Measurements from ENCODE around the gene C17orf114.

DNA sequence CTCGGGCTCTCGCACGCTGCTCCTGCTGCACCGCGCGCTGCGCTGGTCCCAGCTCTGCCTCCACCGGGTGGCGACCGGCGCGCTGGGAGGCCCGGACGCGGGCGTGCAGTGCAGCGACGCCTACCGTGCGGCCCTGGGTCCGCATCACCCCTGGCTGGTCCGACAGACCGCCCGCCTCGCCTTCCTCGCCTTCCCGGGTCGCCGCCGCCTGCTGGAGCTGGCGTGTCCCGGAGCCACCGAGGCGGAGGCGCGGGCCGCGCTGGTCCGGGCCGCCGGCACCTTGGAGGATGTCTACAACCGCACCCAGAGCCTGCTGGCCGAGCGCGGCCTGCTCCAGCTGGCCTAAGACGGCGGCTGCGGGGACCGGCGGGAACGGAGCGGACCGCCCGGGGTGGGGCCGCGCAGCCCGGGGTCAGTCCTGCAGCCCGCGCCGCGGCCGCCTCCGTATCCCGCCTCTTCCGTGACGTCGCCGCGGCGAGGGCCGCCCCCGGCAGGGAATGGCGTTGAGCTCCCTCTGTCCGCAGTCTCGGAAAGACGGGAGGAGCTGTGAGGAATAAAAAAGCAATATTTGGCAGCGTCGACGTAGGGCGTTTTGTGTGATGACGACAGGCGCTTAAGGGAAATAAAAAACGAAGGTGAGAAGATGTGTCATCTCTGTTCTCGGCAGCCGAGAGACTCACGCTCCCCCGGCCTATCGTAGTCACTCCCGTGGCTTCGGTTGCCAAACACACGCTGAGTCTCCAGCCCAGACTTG, 12.0 kb downstream of the C17orf114 start:
- TF ChIP-seq, protein P1, sequence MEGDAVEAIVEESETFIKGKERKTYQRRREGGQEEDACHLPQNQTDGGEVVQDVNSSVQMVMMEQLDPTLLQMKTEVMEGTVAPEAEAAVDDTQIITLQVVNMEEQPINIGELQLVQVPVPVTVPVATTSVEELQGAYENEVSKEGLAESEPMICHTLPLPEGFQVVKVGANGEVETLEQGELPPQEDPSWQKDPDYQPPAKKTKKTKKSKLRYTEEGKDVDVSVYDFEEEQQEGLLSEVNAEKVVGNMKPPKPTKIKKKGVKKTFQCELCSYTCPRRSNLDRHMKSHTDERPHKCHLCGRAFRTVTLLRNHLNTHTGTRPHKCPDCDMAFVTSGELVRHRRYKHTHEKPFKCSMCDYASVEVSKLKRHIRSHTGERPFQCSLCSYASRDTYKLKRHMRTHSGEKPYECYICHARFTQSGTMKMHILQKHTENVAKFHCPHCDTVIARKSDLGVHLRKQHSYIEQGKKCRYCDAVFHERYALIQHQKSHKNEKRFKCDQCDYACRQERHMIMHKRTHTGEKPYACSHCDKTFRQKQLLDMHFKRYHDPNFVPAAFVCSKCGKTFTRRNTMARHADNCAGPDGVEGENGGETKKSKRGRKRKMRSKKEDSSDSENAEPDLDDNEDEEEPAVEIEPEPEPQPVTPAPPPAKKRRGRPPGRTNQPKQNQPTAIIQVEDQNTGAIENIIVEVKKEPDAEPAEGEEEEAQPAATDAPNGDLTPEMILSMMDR (IDR thresholded peaks at IDR 0.05), result peak; percentile 67 to 88
- TF ChIP-seq POLR2AphosphoS5 (IDR thresholded peaks at IDR 0.05), result peak in 2 of 3 donors; percentile 28 to 56
- TF ChIP-seq EP300 (IDR thresholded peaks at IDR 0.05), result no peak

All from suprapubic skin (tissue), 4 donors.